Frontal cortex (tissue), 4 donors: Measurements from ENCODE around the gene WHRN. TPM values are rescaled to one million over a fixed set of nuclear protein-coding genes. Genes with fewer than 3 reads are reported as not detected.

Experiments used
- DNase-seq, 2 donors: peaks; one replicate each; pipeline ENCODE4 v3.0.0; 2012; ENCODE audit warnings: low spot score in 2 of 2
- FAIRE-seq: peaks from 2 replicates; lab custom pipeline; 2012; peaks lifted over from hg19 to GRCh38; lab: Jason Lieb, UNC
- total RNA-seq: library from RNA; depleted of rRNA; stranded (reverse); fragments of >200 nt; gene quantifications from one replicate; pipeline ENCODE4 v1.2.3, GENCODE V29; 2014
- donor health status: control.
- donor health status: control.
- donor health status: control.

WHRN gene
- total RNA-seq, 1 donor from 2014 or later, result 0.41 TPM

- DNase-seq, result no peak
- FAIRE-seq, result no peak
Measured at GRCh38 chr9:114476891-114477469, 28.3 kb downstream of the WHRN start.

GRCh38 chr9:114475412-114476135 is 29.7 kb downstream of the WHRN start:
- FAIRE-seq (no peak), DNase-seq (no peak)

- DNase-seq, result no peak
- no peak for FAIRE-seq
Measured at GRCh38 chr9:114474425-114474824, 30.8 kb downstream of the WHRN start.

- FAIRE-seq, result no peak
- DNase-seq, result no peak
Measured at GRCh38 chr9:114473447-114473801, 31.8 kb downstream of the WHRN start.

- FAIRE-seq (no peak), DNase-seq (no peak)
Measured at GRCh38 chr9:114472765-114473446, 32.4 kb downstream of the WHRN start.

GRCh38 chr9:114471157-114471556 is 34.1 kb downstream of the WHRN start:
- no peak for FAIRE-seq
- no peak for DNase-seq

- DNase-seq (no peak), FAIRE-seq (no peak)
Measured at GRCh38 chr9:114470581-114470980, 34.7 kb downstream of the WHRN start.

GRCh38 chr9:114470121-114470520 is 35.2 kb downstream of the WHRN start:
- peak in 1 of 2 donors; percentile 20 for DNase-seq

GRCh38 chr9:114469091-114469853 is 36.0 kb downstream of the WHRN start:
- FAIRE-seq (no peak), DNase-seq (no peak)

More at GRCh38 chr9:114470121-114470520, 35.2 kb downstream of the WHRN start:
- FAIRE-seq, result no peak

- FAIRE-seq, result no peak
- DNase-seq, result no peak
Measured at GRCh38 chr9:114467910-114468309, 37.4 kb downstream of the WHRN start.

GRCh38 chr9:114467226-114467750 is 38.0 kb downstream of the WHRN start:
- FAIRE-seq, result no peak
- DNase-seq, result no peak

- no peak for FAIRE-seq
- no peak for DNase-seq
Measured at GRCh38 chr9:114465906-114466900, 39.1 kb downstream of the WHRN start.

- no peak for FAIRE-seq
- no peak for DNase-seq
Measured at GRCh38 chr9:114465417-114465816, 39.9 kb downstream of the WHRN start.

- no peak for DNase-seq
Measured at GRCh38 chr9:114464281-114465051, 40.8 kb downstream of the WHRN start.

GRCh38 chr9:114462791-114463190 is 42.5 kb downstream of the WHRN start:
- no peak for DNase-seq
- no peak for FAIRE-seq

More at GRCh38 chr9:114464281-114465051, 40.8 kb downstream of the WHRN start:
- no peak for FAIRE-seq

- FAIRE-seq, result no peak
- no peak for DNase-seq
Measured at GRCh38 chr9:114461468-114461867, 43.8 kb downstream of the WHRN start.

- no peak for FAIRE-seq
- no peak for DNase-seq
Measured at GRCh38 chr9:114460513-114461199, 44.6 kb downstream of the WHRN start.

- FAIRE-seq, result no peak
Measured at GRCh38 chr9:114459464-114459863, 45.8 kb downstream of the WHRN start.

More at GRCh38 chr9:114459464-114459863, 45.8 kb downstream of the WHRN start:
- DNase-seq, result no peak
